Suprapubic skin (tissue), 4 donors: Measurements from ENCODE around the gene PEX10. TPM values are rescaled to one million over a fixed set of nuclear protein-coding genes. Genes with fewer than 3 reads are reported as not detected.

Experiments
- DNase-seq, 2 donors: peaks; one replicate each; pipeline ENCODE4 v3.0.0-alpha.2; 2019; ENCODE audit warnings: low spot score in 2 of 2
- H3K27ac ChIP-seq: fragments of 200-600 bp; sonication (generic); one replicate; pipeline ENCODE4 v1.5.1; 2019
- H3K27me3 ChIP-seq: fragments of 200-600 bp; sonication (generic); one replicate; pipeline ENCODE4 v1.5.1; 2019
- H3K36me3 ChIP-seq: fragments of 200-600 bp; sonication (generic); one replicate; pipeline ENCODE4 v1.5.1; 2019
- H3K4me1 ChIP-seq: fragments of 200-600 bp; sonication (generic); one replicate; pipeline ENCODE4 v1.5.1; 2019
- H3K4me3 ChIP-seq: fragments of 200-600 bp; sonication (generic); one replicate; pipeline ENCODE4 v1.5.1; 2019; ENCODE audit warnings: mild to moderate bottlenecking
- H3K9me3 ChIP-seq: fragments of 200-600 bp; sonication (generic); one replicate; pipeline ENCODE4 v1.5.1; 2019
- EP300 ChIP-seq: sonication (generic); formaldehyde crosslinking; IDR thresholded peaks from one replicate; pipeline ENCODE4 v1.6.1; 2017; ENCODE audit warnings: antibody characterized with exemption
- POLR2A ChIP-seq, 2 donors: fragments of 450-650 bp; IDR thresholded peaks; one replicate each; pipeline ENCODE4 v1.6.1; 2017; ENCODE audit warnings: antibody characterized with exemption in 2 of 2, mild to moderate bottlenecking in 2 of 2, moderate library complexity in 2 of 2
- POLR2AphosphoS5 ChIP-seq, 3 donors: sonication (generic); formaldehyde crosslinking; IDR thresholded peaks; one replicate each; pipeline ENCODE4 v1.6.1; 2017; ENCODE audit warnings: antibody characterized with exemption in 3 of 3
- WGBS: methylation state at CpG from one replicate; pipeline ENCODE4 v1.1.5; 2018; 5-methylcytosine and 5-hydroxymethylcytosine counted together
- total RNA-seq, 4 donors: library from RNA; depleted of rRNA; stranded (reverse); fragments of >200 nt; gene quantifications; one replicate each; pipeline ENCODE4 v1.1.0, GENCODE V29; 2016
- TF ChIP-seq, protein P1 (sequence below), 2 donors: fragments of 200-600 bp in 1 of 2; fragments of 450-650 bp in 1 of 2; sonication (generic) in 1 of 2; IDR thresholded peaks; one replicate each; pipeline ENCODE4 v1.5.1; 2016 to 2019; ENCODE audit warnings: antibody characterized with exemption in 2 of 2, mild to moderate bottlenecking in 1 of 2, moderate library complexity in 1 of 2

The PEX10 gene
- total RNA-seq, 4 donors from 2014 or later = 16.2 to 39.2 (median 27.3) TPM

DNA sequence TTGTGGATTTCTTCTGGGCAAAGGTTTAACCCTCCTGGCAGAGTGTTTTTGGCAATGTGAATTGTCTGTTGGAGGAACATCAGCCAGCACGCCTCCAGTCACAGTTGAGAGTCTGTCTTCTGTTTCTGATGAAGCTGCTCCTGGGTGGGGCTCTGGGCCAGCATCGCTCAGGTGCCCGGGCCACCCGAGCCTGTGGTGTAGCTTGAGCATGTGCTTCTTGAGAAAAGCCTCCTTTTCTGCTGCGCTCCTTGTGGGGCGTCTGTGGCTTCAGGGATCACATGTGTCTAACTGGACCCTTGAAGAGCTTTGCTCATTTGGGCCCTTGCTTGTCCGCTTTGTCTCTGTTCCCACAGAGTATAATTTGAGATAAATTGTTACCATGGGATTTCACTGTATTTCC, 13.5 kb downstream of the PEX10 start:
- Histone ChIP-seq H3K4me1 (peaks cover 43% of the 10 kb centered on the region), H3K4me3 (no peak overlapping the region), H3K9me3 (no peaks in the 10 kb centered on the region), H3K27me3 (no peaks in the 10 kb centered on the region), H3K36me3 (peaks cover 86% of the 10 kb centered on the region), H3K27ac (no peak overlapping the region)
- TF ChIP-seq, protein P1, sequence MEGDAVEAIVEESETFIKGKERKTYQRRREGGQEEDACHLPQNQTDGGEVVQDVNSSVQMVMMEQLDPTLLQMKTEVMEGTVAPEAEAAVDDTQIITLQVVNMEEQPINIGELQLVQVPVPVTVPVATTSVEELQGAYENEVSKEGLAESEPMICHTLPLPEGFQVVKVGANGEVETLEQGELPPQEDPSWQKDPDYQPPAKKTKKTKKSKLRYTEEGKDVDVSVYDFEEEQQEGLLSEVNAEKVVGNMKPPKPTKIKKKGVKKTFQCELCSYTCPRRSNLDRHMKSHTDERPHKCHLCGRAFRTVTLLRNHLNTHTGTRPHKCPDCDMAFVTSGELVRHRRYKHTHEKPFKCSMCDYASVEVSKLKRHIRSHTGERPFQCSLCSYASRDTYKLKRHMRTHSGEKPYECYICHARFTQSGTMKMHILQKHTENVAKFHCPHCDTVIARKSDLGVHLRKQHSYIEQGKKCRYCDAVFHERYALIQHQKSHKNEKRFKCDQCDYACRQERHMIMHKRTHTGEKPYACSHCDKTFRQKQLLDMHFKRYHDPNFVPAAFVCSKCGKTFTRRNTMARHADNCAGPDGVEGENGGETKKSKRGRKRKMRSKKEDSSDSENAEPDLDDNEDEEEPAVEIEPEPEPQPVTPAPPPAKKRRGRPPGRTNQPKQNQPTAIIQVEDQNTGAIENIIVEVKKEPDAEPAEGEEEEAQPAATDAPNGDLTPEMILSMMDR (IDR thresholded peaks at IDR 0.05) = no peak
- TF ChIP-seq POLR2A (IDR thresholded peaks at IDR 0.05) (no peak), EP300 (no peak), POLR2AphosphoS5 (IDR thresholded peaks at IDR 0.05) (no peak)
- WGBS = 64% methylated on average over 7 of the region's 7 CpGs
- no peak for DNase-seq

DNA sequence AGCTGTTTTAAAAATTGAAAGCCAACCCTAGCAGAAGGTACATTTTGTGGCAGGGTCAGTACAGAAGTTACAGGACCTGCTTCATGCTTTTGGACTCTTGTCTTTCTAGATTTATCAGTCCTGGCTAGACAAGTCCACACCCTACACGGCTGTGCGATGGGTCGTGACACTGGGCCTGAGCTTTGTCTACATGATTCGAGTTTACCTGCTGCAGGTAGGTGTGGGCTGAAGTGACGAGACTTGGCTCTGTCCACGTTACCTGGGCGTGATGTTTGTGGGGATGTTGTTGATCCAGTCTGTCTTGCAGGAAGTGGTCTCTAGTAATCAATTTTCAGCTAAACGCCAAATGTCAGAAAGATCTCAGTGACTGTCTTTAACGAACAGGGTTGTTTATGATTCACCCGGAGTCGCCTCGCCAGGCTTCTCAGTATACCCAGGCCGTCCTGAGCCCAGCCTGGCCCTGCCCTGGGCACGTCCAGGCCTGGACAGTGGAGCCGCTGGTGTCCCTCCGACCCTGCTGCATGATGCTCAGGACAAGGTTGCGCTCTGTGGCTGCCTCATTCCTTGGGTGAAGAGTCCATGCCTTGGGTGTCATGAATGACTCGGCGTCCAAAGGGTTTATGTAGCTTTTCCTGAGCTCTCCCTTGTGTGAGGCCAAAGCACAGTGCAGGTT, 15.2 kb downstream of the PEX10 start:
- 79% methylated on average over 19 of the region's 19 CpGs for WGBS
- no peak overlapping the region for H3K4me3 ChIP-seq
- peaks cover 59% of the 10 kb centered on the region for H3K4me1 ChIP-seq
- peak overlapping the region; percentile 46 for H3K27ac ChIP-seq
- TF ChIP-seq POLR2A (IDR thresholded peaks at IDR 0.05) = no peak
- TF ChIP-seq POLR2AphosphoS5 (IDR thresholded peaks at IDR 0.05) = no peak
- no peak for TF ChIP-seq EP300
- TF ChIP-seq, protein P1 (IDR thresholded peaks at IDR 0.05) = no peak
- H3K36me3 ChIP-seq = peaks cover 69% of the 10 kb centered on the region
- H3K27me3 ChIP-seq = no peaks in the 10 kb centered on the region
- no peaks in the 10 kb centered on the region for H3K9me3 ChIP-seq
- no peak for DNase-seq

DNA sequence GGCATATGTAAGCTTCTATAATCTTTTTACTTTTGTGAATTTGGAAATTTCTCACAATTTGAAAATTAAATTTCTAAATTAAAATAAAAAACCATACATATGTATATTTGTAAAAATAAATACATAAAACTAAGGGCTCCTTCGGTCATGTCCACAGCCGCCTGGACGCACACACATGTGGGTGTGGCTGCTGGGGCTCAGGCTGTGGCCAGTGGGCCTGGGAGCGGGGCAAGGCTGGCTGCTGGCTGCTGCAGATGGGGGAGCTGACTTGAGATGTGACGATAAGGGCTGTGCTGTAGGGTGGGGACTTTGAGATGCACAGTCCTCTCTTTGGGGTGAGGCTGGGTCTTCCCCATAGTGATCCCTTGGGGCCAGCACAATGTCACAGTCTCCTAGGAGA, 15.9 kb downstream of the PEX10 start:
- Histone ChIP-seq H3K4me1 (peaks cover 59% of the 10 kb centered on the region), H3K4me3 (no peak overlapping the region), H3K27me3 (no peaks in the 10 kb centered on the region), H3K9me3 (no peaks in the 10 kb centered on the region), H3K36me3 (peaks cover 62% of the 10 kb centered on the region), H3K27ac (peak overlapping the region; percentile 27)
- TF ChIP-seq, protein P1 (IDR thresholded peaks at IDR 0.05) = no peak
- TF ChIP-seq POLR2AphosphoS5 (IDR thresholded peaks at IDR 0.05) = no peak
- 80% methylated on average over 5 of the region's 5 CpGs for WGBS
- no peak for DNase-seq

DNA sequence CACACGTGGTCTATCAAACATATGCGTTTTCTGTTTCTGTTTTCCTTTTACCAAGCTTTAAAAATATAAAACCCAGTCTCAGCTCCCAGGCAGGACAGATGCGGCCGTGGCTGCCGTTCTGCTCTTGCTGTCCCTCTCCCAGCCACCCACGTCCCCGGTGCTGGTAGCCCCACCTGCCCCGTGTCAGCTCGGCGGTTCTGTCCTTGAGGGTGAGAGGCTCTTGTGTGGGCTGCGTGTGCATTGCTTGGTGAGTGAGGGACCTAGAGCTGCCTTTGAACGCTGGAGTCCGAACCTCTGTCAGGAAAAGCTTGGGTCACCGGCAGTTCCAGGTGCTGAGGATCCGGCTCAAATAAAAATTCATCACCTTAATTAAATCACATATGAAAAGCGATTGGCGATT, 16.3 kb downstream of the PEX10 start:
- Histone ChIP-seq H3K9me3 (no peaks in the 10 kb centered on the region), H3K4me1 (peaks cover 59% of the 10 kb centered on the region), H3K4me3 (no peak overlapping the region), H3K36me3 (peaks cover 62% of the 10 kb centered on the region), H3K27me3 (no peaks in the 10 kb centered on the region), H3K27ac (no peak overlapping the region)
- no peak for DNase-seq
- 86% methylated on average over 17 of the region's 17 CpGs for WGBS
- TF ChIP-seq EP300 (no peak), POLR2A (IDR thresholded peaks at IDR 0.05) (no peak), POLR2AphosphoS5 (IDR thresholded peaks at IDR 0.05) (no peak)
- TF ChIP-seq, protein P1 (IDR thresholded peaks at IDR 0.05) = no peak

DNA sequence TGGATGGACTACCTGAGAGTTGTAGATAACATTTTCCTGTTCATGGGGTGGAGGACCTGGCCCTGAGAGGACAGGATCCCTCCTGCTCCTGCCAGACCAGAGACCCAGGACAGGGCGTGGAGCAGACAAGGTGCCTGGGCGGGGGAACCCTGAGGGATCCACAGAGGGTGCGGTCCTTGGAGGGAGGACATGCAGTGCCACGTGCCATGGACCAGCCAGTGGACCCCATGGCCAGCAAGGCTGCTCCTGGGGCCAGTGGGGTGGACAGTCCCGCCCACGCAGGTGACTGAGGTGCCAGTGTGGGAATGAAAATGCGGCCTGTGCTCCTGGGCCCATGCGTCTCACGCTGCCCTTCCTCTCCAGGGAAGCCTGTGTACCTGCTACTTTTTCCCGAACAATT, 17.1 kb downstream of the PEX10 start:
- H3K4me3 ChIP-seq = no peak overlapping the region
- H3K9me3 ChIP-seq = no peaks in the 10 kb centered on the region
- no peak for DNase-seq
- H3K4me1 ChIP-seq = peaks cover 67% of the 10 kb centered on the region
- H3K36me3 ChIP-seq = peaks cover 54% of the 10 kb centered on the region
- 85% methylated on average over 10 of the region's 10 CpGs for WGBS
- H3K27me3 ChIP-seq = no peaks in the 10 kb centered on the region
- TF ChIP-seq EP300 = no peak
- TF ChIP-seq POLR2AphosphoS5 (IDR thresholded peaks at IDR 0.05) = no peak
- TF ChIP-seq, protein P1 (IDR thresholded peaks at IDR 0.05) = no peak
- no peak overlapping the region for H3K27ac ChIP-seq
